Measurements from ENCODE around the gene MRPL52. TPM values are rescaled to one million over a fixed set of nuclear protein-coding genes. Genes with fewer than 3 reads are reported as not detected.
"Not testable (repeated sequence)": the region's sequence is repeated elsewhere in the genome, so short reads cannot be mapped to it uniquely, and the experiment has no call there.

The MRPL52 gene
- total RNA-seq, 2 experiments from 2014 or later, result 154 to 170 TPM

DNA sequence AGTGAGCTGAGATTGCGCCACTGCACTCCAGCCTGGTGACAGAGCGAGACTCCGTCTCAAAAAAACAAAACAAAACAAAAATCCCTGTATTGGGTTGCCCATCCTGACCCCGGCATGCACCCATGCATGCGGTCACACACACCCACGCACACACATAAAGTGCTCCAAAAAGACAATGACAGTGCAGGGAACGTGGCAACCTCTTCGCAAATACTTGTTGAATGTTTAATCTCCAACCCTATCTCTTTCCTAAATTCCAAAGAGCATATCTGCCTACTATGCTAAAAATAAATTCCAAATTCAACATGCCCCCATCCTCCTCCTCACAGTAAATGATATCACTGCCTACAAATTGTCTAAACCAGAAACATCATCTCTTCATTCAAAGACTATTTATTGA, 28.0 kb upstream of the MRPL52 start:
- no peaks in the 10 kb centered on the region for H3K4me1 Mint-ChIP-seq
- no peak overlapping the region for H3K4me3 Mint-ChIP-seq
- no peak for DNase-seq
- H3K27me3 Mint-ChIP-seq, result peaks cover 16% of the 10 kb centered on the region
- H3K27ac Mint-ChIP-seq, result no peak overlapping the region
- H3K9me3 Mint-ChIP-seq, result no peaks in the 10 kb centered on the region
- no peaks in the 10 kb centered on the region for H3K36me3 Mint-ChIP-seq

DNA sequence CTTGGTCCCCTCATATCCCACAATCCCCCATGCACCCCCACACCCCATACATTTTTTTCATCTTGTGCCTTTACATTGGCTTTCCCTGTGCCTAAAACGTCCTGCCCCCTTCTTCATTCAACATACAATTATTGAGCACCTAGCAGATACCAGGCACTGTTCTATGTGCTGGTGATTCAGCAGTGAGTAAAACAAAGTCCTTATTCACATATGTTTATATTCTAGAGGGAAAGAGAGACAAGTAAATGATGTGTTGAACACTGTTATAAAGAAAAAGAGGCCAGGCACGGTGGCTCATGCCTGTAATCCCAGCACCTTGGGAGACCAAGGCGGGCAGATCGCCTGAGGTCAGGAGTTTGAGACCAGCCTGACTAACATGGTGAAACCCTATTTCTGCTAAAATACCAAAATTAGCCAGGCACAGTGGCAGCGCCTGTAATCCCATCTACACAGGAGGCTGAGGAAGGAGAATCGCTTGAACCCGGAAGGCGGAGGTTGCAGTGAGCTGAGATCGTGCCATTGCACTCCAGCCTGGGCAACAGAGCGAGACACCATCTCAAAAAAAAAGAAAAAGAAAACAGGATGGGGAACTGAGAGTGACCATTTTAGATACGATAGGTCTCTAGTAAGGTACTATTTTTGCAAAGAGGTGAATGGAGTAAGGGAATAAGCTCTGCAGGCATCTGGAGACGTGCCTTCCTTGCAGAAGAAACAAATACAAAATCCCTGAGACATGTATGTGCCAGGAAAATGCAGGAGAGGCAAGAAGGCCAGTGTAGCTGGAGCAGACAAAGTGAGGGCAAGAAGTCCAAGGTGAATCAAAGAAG, 26.6 kb upstream of the MRPL52 start:
- no peak for DNase-seq
- no peak overlapping the region for H3K27ac Mint-ChIP-seq
- no peaks in the 10 kb centered on the region for H3K36me3 Mint-ChIP-seq
- H3K27me3 Mint-ChIP-seq, result peaks cover 13% of the 10 kb centered on the region
- no peak overlapping the region for H3K4me3 Mint-ChIP-seq
- H3K4me1 Mint-ChIP-seq, result no peaks in the 10 kb centered on the region
- no peaks in the 10 kb centered on the region for H3K9me3 Mint-ChIP-seq

GRCh38 chr14:22803687-22803974, 26.1 kb upstream of the MRPL52 start:
- Mint-ChIP-seq H3K9me3 (no peaks in the 10 kb centered on the region), H3K36me3 (no peaks in the 10 kb centered on the region), H3K27me3 (peaks cover 13% of the 10 kb centered on the region)

GRCh38 chr14:22805235-22805634, 24.5 kb upstream of the MRPL52 start:
- not testable (repeated sequence) for H3K27ac Mint-ChIP-seq, H3K4me3 Mint-ChIP-seq, H3K4me1 Mint-ChIP-seq, DNase-seq, H3K9me3 Mint-ChIP-seq, H3K36me3 Mint-ChIP-seq
- peaks cover 12% of the 10 kb centered on the region for H3K27me3 Mint-ChIP-seq

More at GRCh38 chr14:22803687-22803974, 26.1 kb upstream of the MRPL52 start:
- DNase-seq, result no peak
- Mint-ChIP-seq H3K27ac (peak overlapping the region; percentile 10), H3K4me3 (no peak overlapping the region), H3K4me1 (no peaks in the 10 kb centered on the region)

GRCh38 chr14:22807432-22808087, 22.1 kb upstream of the MRPL52 start:
- Mint-ChIP-seq H3K9me3 (no peaks in the 10 kb centered on the region), H3K27ac (no peak overlapping the region), H3K36me3 (no peaks in the 10 kb centered on the region), H3K4me3 (no peak overlapping the region), H3K27me3 (no peaks in the 10 kb centered on the region), H3K4me1 (peaks cover 2% of the 10 kb centered on the region)
- no peak for DNase-seq

DNA sequence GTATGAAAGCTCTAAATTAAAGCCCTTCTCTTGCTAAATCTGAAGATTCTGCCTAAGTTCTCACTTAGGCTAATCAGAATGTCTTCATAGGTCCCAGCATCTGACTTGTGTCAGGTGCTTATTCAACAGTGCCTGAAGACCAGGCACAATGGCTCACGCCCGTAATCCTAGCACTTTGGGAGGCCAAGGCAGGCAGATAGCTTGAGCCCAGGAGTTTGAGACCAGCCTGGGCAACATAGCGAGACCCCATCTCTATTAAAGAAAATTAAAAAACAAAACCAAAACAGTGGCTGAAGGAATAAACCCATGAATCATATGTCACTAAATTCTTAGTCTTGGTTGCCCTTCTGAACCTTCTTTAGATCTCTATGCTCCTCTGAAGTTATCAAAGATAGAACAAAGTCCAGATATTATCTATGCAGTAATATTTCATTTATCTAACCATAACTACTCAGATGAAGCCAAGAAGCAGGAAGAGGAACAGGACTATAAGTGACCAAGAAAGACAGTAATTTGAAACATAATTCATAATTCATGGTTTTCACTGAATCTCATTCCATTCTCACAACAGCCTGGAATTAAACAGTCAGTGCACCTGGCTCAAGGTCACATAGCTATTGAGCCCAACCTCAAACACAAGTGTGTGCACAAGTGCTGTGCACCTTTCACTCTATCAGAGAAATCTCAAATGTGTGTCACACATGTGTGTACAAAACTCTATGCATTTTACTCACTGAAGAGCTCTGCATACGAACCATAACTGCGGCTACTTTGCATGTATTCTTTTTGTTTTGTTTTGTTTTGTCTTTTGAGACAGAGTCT, 21.1 kb upstream of the MRPL52 start:
- no peak overlapping the region for H3K27ac Mint-ChIP-seq
- H3K27me3 Mint-ChIP-seq, result no peaks in the 10 kb centered on the region
- no peak for DNase-seq
- H3K9me3 Mint-ChIP-seq, result no peaks in the 10 kb centered on the region
- H3K36me3 Mint-ChIP-seq, result no peaks in the 10 kb centered on the region
- no peak overlapping the region for H3K4me3 Mint-ChIP-seq
- peaks cover 2% of the 10 kb centered on the region for H3K4me1 Mint-ChIP-seq

DNA sequence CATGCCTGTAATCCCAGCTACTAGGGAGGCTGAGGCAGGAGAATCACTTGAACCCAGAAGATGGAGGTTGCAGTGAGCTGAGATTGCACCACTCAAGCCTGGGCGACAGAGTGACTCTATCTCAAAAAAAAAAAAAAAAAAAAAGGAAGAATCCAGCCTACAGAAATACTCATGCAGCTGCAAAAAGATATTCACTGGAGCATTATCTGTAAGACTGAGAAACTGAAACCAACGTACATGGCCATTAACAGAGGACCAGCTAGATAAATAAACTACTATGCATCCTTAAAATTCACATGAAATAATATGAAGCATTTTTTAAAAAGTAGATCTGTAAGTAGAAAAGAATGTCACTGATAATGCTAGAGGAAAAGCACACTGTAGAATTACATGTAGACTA, 18.0 kb upstream of the MRPL52 start:
- DNase-seq, result no peak
- Mint-ChIP-seq H3K27me3 (no peaks in the 10 kb centered on the region), H3K9me3 (no peaks in the 10 kb centered on the region), H3K4me3 (no peak overlapping the region), H3K27ac (no peak overlapping the region), H3K4me1 (peaks cover 6% of the 10 kb centered on the region), H3K36me3 (no peaks in the 10 kb centered on the region)

DNA sequence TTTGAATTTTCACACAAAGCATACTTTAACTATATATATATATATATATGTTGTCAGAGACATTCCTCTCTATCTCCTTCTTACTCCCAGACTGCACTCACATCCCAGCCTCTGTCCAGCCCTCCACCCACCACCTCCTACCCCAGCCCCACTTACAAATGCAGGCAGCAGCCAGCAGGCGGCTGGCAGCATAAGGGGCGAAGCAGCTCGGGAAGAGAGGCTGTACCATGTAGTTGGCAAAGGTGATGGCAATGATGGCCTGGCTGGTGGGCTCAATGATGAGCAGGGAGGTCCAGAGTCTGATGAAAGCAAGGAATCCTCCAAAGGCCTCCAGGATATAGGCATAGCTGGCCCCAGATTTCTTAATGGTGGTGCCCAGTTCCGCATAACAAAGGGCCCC, 16.9 kb upstream of the MRPL52 start:
- H3K27me3 Mint-ChIP-seq, result no peaks in the 10 kb centered on the region
- H3K9me3 Mint-ChIP-seq, result no peaks in the 10 kb centered on the region
- DNase-seq, result no peak
- no peak overlapping the region for H3K27ac Mint-ChIP-seq
- no peak overlapping the region for H3K4me3 Mint-ChIP-seq
- H3K36me3 Mint-ChIP-seq, result no peaks in the 10 kb centered on the region
- peaks cover 6% of the 10 kb centered on the region for H3K4me1 Mint-ChIP-seq

- Mint-ChIP-seq H3K36me3 (no peaks in the 10 kb centered on the region), H3K27ac (no peak overlapping the region), H3K9me3 (no peaks in the 10 kb centered on the region), H3K27me3 (no peaks in the 10 kb centered on the region), H3K4me1 (peaks cover 6% of the 10 kb centered on the region), H3K4me3 (no peak overlapping the region)
- DNase-seq, result no peak
These were observed 16.5 kb upstream of the MRPL52 start for GRCh38 chr14:22813145-22813544.

- DNase-seq, result no peak
- H3K4me3 Mint-ChIP-seq, result no peak overlapping the region
- H3K4me1 Mint-ChIP-seq, result peaks cover 12% of the 10 kb centered on the region
- no peaks in the 10 kb centered on the region for H3K36me3 Mint-ChIP-seq
- no peaks in the 10 kb centered on the region for H3K9me3 Mint-ChIP-seq
- H3K27me3 Mint-ChIP-seq, result no peaks in the 10 kb centered on the region
- H3K27ac Mint-ChIP-seq, result no peak overlapping the region
These were observed 15.3 kb upstream of the MRPL52 start for GRCh38 chr14:22814373-22814772.

GRCh38 chr14:22814941-22815713, 14.6 kb upstream of the MRPL52 start, which contains the start of gene SLC7A7:
SLC7A7 (minus strand) TSS chr14:22815435; CDS start chr14:22813398, 2,037 bp downstream.
- Mint-ChIP-seq H3K9me3 (no peaks in the 10 kb centered on the region), H3K4me1 (peaks cover 12% of the 10 kb centered on the region), H3K27ac (no peak within 1 kb of the TSS), H3K36me3 (no peaks in the 10 kb centered on the region), H3K4me3 (no peak within 1 kb of the TSS), H3K27me3 (peaks cover 3% of the 10 kb centered on the region)
- DNase-seq, result no peak

GRCh38 chr14:22819151-22819988, 10.3 kb upstream of the MRPL52 start:
- peaks cover 19% of the 10 kb centered on the region for H3K4me1 Mint-ChIP-seq
- peaks cover 24% of the 10 kb centered on the region for H3K27me3 Mint-ChIP-seq
- H3K27ac Mint-ChIP-seq, result peak overlapping the region; percentile 52
- H3K4me3 Mint-ChIP-seq, result no peak overlapping the region
- H3K36me3 Mint-ChIP-seq, result no peaks in the 10 kb centered on the region
- DNase-seq, result no peak
- H3K9me3 Mint-ChIP-seq, result no peaks in the 10 kb centered on the region

GRCh38 chr14:22820731-22821130, 9.0 kb upstream of the MRPL52 start:
- Mint-ChIP-seq H3K27me3 (peaks cover 26% of the 10 kb centered on the region), H3K4me1 (peaks cover 25% of the 10 kb centered on the region), H3K27ac (no peak overlapping the region), H3K9me3 (no peaks in the 10 kb centered on the region), H3K4me3 (no peak overlapping the region), H3K36me3 (no peaks in the 10 kb centered on the region)
- DNase-seq, result no peak
